ENCODE results near the gene TMEM9.
A peak's percentile ranks its signal among the peaks of the same experiment; 100 is the strongest.

Gene TMEM9

DNA sequence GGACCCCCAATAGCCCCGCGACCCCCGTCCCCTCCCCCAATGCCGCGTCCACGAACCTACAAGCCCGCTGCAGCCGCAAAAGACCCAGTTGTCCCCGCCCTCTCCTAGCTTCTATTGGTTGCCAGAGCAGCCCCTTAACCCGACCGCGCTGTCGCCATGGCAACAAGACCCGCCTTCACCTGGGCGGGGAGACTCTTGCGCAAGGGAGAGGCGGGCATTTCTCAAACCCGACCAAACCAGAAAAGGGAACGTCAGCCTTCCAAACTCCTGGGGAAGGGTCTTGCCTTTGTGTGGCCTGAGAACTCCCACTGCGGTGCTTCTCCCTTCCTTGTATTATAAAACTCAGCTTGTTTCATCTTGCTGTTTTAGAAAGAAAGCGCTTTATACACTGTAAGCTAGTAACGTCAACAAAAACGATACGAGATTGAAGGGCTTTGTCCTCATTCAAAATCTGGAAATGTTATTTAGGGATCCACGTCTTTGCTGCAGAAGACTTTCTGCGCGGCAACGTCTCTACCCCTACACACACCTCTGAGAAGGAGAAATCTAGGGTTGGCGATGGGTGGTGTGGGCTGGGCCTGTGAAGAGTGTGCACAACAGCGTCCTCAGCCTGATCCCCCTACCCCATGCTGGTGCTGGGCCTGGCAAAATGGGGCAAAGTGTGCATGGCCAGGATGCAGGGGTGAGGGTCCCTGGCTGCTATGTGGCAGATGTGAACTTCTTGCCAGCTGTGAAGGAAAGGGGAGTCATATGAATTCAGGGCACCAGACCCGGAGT, at the start of gene TMEM9:
TSS of gene TMEM9 (minus strand) at position 86 of the 777 bp plus-strand sequence. CDS start 551 bp downstream, outside the sequence.
- peak; percentile 97 to 99 for DNase-seq

- no peak for DNase-seq
These were observed 44.3 kb upstream of the TMEM9 start for GRCh38 chr1:201198598-201198997.

- no peak for DNase-seq
These were observed 39.8 kb upstream of the TMEM9 start for GRCh38 chr1:201194046-201194445.

DNA sequence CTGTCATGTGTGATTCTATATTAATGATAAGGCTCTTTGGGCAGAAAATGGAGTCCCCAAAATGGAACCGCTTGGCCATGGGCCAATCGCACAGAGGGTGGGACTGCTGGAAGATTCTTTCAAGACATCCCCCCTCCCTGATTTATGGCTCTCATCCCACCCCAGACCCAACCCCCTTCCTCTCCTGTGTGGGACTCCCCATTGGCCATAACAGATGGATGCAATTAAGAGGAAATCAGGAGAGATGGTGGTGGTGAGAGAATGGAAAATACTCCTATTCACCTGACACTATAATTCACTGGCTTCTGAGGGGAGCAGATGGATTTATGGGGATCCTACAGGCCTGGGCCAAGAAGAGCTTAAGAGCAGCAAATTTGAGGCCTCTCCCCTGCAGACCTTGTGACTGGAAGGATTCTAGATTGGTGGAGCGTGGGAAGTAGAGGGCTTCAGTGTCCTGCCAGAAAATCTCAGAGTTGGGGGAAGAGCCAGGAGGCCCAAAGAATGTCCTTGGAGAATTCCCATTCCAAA, 38.1 kb upstream of the TMEM9 start:
- no peak for DNase-seq

DNA sequence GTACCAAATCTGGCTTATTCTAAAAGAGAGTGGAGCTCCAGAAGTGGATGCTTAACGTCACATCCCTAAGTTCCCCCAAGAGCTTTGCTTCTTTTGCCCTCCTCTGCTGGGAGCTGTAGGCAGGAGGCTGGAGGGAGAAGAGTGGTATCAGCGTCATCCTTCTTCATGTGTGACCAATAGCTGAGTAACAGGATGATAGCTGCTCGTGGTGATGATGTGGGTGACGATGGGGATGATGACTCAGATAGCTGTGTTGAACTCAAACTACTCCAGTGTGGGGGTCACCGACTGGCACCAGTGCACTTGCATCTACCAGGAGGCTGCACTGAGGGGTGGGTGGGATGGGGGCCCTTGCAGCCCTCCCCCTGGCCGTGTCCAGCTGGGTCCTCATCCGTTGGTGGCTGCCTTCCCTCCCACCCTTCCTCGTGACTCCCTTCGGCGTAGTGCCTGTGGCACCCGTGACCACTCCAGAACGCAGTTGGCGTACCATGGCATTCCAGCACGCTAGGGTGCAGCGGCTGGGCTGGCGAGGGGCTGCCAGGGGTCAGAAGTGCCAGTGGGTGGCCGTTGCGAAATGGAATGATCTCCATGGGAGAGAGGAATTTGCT, 37.5 kb upstream of the TMEM9 start:
- DNase-seq = peak in 1 of 2 donors; percentile 11

GRCh38 chr1:201190624-201191051, 36.4 kb upstream of the TMEM9 start, which contains the start of gene IGFN1:
Gene IGFN1, plus strand, starts transcription at chr1:201190824. Its CDS starts 2,470 bp downstream, at chr1:201193294.
- no peak for DNase-seq

DNA sequence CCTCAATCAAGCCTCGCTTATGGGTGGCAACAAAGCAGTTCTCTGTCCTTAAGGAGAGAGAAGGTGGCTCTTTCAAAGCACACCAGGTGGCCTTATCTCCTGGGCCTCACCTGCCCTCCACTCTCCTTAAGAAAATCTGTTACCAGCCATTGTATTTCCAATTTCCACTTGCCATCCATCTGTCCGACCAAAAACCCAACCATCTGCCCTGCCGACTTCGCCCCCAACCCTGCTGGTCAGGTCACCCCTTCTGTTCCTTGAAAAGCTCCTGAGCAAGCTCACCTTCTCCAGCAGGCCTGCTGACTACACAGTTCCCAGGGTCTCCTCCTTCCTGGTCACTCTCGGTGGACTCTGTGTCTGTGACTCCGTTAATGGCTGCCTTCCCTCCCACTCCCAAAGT, 35.7 kb upstream of the TMEM9 start:
- no peak for DNase-seq

DNA sequence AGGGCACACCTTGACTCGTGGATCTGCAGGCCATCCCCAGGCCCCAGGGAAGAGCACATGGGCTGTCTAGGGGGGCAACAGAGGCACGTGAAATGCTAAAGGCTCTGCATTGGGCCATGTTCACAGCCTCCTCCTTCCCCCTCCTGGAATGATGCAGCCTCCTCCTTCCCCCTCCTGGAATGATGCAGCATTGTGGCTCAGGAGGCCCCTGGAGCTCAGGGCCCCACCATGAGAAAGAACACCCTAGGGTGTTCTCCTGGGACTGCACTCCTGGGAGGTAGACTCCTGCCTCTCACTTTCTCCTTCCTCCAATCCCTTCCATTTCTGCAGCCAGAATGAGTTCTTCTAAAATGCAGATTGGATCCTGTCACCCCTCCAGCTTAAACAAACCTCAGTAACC, 34.8 kb upstream of the TMEM9 start:
- DNase-seq = no peak

DNA sequence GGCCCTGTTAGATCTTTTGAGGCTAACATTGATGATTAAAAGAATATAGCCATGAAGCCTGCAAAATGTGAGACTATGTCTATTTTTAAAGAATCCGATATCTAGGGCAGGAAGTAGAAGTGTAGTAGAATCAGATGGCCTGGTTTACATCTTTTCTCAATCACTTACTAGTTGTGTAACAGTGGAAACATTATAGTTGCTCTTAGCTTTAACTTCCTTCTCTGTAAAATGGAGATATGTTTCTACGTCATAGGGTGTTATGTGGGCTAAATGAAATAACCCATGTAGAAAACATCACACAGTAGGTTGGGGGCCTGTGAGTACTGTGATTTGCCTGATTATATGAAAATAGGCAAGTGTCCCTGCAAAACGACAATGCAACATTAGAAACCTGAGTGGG, 31.9 kb upstream of the TMEM9 start:
- DNase-seq = no peak

GRCh38 chr1:201185527-201186128, 31.4 kb upstream of the TMEM9 start:
- DNase-seq = no peak

DNA sequence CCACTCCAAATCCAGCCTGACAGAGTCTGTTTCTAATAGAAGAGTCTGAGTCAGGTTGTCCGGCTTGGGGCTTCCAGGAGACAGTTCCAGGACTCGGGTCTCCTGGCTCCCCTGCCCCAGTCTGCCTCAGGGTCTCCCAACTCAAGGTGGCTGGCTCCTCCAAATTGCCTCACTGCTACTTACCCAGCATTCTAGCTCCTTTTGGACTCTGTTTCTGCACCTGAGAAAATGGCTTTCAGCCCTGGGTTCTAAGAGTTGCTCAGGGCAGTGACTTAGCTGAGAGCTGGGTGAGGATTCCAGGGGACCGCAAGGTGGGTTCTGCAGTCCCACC, 30.8 kb upstream of the TMEM9 start:
- DNase-seq = no peak

- no peak for DNase-seq
These were observed 30.2 kb upstream of the TMEM9 start for GRCh38 chr1:201184307-201185122.

GRCh38 chr1:201183753-201184152, 29.5 kb upstream of the TMEM9 start:
- no peak for DNase-seq

DNA sequence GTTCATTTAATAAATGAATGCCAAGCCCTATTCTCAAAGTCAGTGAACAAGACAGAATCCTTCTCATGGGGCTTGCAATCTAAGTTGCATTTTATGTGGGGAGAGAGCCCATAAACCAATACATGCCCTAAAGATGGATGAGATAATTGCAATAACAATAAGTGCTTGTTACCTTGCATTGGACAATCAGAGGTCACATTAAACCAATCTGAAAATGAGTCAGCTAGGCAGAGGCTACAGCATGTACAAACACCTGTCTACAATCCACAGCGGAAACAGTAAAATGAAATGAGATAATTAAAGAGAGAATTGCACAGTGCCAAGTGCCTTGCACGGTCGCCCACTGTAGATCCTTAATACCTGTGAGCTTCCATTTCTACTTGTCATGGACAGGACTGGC, 28.9 kb upstream of the TMEM9 start:
- DNase-seq = no peak

GRCh38 chr1:201181726-201182125, 27.5 kb upstream of the TMEM9 start:
- no peak for DNase-seq

GRCh38 chr1:201181323-201181722, 27.0 kb upstream of the TMEM9 start:
- no peak for DNase-seq

GRCh38 chr1:201180901-201181300, 26.6 kb upstream of the TMEM9 start:
- no peak for DNase-seq

DNA sequence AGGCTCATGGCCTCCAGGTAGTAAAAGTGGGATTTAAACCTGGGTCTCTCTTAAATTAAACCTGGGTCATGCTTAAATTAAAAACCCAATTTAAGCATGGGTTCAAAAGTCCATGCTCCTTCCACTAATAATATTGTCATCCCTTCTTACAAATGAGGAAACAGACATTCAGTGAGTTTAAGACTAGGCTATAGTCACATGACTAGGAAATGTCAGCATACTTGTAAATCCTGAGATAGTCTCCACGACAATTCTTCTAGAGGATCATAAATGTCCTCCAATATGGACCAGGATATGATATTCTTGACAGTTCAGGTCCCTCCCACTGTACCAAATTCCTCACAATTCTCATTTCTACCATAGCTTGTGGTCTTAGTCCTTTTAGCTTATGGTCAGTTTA, 25.9 kb upstream of the TMEM9 start:
- no peak for DNase-seq

DNA sequence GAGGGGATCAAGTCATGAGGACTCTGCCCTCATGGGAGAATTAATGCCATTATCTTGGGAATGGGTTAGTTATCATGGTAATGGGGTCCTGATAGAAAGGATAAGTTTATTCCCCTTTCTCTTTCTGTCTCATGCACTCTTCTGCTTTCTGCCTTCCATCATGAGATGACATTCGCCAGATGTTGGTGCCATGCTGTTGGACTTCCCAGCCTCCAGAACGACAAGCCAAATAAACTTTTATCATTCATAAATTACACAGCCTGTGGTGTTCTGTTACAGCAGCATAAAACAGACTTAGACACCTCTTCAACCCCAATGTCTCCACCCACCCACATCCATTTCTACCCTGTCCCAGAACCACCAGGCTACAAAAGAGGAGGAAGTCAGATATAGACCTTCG, 24.4 kb upstream of the TMEM9 start:
- no peak for DNase-seq

DNA sequence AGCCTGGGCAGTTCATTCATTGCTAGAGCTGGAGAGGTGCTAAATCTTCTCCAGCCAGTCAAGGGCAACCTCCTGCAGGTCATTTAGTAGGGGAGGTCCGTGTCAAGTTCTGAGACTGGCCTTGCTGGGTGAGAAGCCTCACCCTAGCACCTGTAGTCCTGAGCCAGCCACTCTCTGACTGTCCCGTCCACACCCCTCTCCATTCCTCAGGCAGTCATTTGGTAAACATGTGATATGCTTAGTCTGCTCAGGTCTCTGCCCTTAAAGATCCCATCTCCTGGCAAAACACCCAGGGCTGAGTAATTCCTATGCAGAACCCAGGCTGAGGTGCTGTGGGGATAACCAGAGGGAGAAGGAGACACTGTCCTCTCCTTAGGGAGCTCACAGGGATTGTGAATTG, 22.7 kb upstream of the TMEM9 start:
- no peak for DNase-seq

GRCh38 chr1:201175820-201176500, 21.7 kb upstream of the TMEM9 start:
- no peak for DNase-seq

- DNase-seq = no peak
These were observed 19.5 kb upstream of the TMEM9 start for GRCh38 chr1:201173736-201174135.
